HG03108 (cell line): ENCODE results near the gene PDE6A.
"Not testable (repeated sequence)": the region's sequence is repeated elsewhere in the genome, so short reads cannot be mapped to it uniquely, and the experiment has no call there.

Experiments
- ATAC-seq: cut with Tn5 transposase; IDR thresholded peaks from one replicate; pipeline ENCODE4 v1.9.1; 2021; ENCODE audit warnings: moderate library complexity; ENCODE audit not compliant: unreplicated experiment

PDE6A gene

DNA sequence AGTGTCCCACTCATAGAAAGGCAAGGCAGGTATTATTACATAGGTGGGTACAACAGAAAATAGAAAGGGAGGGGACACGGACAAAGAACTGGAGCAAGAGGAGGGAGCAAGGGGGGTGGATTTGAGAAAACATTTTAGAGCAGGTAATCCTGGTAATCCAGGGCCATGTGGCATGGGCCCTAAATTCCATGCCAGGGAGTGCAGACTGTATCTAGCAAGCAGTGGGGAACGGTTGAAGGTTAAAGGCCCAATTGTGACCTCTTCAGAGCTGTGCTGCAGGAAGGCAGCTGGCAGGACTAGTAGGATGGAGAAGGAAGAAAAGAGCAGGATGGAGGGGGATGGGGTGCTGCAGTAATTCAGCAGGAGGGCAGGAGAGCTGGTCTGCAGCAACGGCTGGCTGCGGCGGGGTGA, 75.2 kb downstream of the PDE6A start:
- no peak for ATAC-seq

DNA sequence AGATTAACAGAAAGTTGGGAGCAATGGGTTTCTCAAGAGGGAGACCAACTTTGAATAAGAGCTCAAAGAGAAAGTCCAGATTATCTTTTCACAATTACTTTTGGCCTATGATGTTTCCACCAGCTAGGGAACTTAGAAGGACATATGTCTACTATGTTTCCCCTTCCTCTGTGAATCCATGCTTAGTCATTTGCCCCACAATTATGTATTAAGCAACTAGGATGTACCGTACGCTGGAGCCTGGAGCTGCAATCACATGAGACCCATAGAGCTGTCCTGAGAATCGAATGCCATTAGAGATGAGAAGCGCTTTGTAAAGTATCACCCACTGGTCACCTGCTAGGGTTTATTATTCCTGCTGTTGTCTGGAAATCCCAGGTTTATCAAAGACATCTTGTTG, 78.8 kb downstream of the PDE6A start:
- no peak for ATAC-seq

DNA sequence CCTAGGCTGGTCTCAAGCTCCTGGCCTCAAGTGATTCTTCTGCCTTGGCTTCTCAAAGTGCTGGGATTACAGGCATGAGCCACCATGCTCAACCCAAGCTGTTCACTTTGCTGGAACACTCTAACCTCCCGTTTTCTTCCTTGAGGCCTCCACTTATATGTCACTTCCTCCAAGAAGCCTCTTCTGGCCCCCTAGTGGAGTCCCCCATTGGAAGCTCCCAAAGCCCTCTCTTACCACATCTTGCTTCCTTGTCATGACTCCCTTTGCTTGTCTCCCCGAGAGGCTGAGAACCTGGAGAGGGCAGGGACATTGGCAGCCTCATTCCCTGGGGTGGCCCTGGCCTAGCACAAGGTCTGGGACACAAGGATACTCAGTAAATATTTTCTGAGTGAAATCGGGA, 80.8 kb downstream of the PDE6A start:
- ATAC-seq: no peak

DNA sequence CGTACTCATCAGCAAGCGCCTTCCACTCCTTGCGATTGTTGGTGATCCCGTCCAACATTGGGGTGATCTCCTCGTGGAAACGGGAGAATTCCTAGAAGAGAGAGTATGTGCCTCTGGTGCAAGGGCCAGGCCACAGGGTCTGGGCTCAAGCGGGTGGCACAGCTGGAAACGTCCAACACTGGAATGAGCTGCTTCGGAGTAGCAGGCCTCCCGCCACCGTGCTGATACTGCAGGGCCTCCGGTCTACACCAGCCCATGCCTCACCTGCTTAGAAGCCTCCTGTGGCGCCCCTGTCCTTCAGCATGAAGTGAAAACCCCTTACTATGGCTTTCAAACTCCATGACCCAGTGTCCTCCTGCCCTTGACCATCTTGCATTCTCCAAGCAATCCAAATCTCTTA, 81.4 kb downstream of the PDE6A start:
- ATAC-seq: no peak

DNA sequence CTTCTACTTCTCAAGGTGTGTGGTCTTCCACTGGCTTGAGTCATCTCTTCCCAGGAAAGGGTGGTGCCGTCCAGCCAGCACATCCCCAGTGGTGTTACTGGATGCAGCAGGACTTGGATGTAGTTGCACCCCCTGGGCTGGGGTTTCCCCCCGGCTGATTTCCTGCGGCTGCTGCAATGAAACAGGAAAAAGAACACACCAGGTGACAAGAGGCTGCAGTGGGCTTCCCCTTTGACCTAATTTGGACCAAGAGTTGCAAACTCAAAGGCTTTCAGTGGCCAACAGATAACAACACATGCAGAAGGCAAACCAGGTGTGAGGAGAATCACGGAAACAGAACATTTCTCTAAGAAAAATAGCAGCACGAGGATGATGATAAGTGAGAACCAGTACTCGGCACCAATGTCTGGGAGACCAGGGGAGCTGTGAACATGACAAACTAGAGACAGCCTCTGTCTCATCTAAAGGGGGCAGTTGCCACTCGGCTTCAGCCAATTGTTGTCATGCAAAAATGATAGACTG, 83.7 kb downstream of the PDE6A start:
- ATAC-seq: peak; percentile 86

DNA sequence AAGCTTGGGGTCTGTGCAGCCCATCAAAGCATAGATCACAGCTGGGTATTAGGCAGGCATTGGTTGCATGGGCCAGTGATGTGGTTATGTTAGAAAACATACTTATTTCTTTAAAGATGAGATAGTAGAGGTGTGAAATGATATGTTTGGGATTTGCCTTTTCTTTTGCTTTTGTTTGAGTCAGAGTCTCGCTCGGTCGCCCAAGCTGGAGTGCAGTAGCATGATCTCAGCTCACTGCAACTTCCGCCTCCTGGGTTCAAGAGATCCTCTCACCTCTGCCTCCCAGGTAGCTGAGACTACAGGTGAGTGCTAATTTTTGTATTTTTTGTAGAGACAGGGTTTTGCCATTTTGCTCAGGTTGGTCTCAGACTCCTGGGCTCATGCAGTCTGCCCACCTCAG, 84.8 kb downstream of the PDE6A start:
- no peak for ATAC-seq

DNA sequence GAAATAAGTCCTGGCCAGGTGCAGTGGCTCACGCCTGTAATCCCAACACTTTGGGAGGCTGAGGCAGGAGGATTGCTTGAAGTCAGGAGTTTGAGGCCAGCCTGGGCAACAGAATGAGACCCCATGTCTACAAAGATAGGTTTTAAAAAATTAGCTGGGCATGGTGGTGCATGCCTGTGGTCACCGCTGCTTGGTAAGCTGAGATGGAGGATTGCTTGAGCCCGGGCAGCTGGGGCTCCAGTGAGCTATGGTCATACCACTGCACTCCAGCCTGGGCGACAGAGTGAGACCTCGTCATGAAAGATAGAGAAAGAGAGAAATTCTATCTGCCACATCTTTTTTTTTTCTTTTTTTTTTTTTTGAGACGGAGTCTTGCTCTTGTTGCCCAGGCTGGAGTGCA, 86.1 kb downstream of the PDE6A start:
- not testable (repeated sequence) for ATAC-seq

DNA sequence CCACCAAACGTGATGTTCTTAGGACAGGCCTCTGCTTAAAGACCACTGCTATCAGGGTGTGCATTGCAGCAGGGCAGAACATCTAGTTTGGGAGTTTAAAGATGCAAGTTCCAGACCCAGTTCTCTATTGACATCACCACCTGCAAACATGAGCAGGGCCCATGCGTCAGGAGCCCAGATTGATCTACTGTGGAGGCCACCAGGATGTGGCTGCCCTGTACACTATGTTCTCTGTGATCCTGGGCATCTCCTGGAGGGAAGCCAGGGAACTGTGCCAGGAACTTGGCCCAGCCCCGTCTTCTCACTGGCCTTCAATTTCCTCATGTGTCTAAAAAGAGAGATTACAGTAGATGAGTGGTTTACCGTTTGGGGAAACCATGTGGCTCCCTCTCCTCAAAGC, 87.1 kb downstream of the PDE6A start:
- ATAC-seq: no peak

DNA sequence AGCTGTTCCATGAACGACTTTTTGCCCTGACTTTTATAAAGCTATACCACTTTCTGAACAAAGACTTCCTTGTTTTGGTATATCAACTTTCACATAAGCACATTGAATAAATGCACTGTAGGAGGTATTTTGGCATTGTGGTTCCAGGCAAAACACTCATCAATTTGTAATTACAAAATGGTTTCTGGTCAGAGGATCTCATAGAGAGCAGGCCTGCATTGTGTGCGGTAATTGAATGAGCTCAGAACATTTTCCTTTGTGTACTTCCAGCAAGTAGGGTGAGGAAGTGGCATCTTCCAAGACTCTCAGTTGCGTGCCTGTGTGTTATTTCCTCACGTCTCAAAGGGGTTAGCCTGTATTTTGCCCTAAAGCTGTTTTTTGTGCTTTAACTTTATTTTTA, 89.2 kb downstream of the PDE6A start:
- no peak for ATAC-seq

DNA sequence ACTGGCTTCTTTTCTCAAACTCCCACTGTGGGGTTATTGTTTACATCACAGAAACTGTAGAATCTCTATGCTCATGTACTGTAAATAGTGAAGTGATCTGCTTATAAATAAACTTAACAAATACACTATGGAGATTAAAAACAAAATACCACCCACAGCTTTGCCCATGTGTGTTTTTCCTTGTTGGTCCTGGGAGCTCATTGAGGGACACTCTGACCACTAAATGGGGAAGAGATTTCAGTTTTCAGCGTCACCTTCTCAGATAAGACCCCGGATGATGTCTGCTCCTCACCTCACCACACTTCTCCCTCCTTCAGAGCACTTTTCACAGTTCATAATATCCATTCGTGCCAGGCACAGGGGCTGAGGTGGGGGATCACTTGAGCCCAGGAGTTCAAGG, 89.7 kb downstream of the PDE6A start:
- no peak for ATAC-seq

DNA sequence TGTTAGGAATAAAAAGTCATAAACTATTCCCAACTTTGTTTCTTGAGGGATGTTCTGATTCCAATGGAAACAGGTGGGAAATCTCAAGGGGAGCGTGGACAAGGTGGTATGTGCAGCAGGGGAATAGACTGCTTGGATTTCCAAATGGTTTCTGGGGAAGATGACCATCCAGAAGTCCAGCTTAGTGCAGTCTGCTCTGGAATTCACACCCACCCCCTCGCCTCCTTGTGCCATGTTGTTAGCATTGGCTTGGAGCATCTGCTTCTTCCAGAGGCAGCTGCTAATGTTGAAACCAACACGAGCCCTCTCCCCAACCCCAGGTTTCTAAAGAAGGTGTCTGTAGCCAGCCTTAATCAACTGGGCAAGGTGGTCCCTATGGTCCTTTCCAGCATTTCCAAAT, 90.9 kb downstream of the PDE6A start:
- no peak for ATAC-seq

DNA sequence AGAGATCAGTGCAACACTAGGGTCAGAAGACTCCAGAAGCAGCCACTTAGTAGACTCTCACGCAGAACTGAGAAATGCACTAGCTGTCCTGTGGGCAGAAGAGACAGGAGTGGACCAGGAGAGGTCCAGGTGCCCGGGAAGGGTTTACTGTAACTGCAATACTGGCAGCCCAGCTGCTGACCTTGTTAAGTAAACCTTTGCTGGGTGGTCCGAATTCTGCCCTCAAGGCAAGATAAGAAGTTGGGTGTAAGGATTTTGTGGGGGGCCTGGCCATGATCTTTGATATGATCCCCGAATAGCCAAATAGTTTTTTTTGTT, 91.3 kb downstream of the PDE6A start:
- no peak for ATAC-seq

DNA sequence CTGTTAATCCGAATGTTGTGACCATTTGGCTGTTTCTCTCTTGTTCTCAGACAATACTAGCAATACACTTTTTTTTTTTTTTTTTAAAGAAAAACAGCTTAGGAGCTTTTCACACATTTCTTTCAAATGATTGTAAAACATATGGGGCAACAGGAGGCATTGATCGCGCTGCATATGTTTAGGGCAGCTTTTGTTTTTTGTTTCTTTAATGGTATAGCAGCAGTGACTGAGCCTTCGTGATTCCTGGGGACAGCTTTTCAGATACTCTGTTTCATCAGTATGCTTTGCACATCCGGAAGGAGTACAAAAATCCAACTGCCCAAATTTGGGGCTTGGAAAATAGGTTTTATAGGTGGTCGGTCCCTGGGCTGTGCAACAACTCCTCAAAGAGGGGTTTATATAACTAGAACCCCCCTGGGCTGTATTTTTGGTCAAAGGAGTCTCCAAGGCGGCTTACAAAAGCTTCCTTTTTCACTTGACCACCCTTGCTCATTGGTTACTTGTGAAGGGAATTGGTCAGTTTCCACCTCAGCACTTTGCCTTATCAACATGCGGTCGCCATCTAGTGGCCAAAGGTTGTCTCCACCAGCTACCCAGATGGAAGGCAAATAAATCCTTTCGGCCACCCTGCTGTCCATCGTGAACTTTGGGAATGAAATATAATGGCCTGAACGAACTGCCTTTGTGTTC, 91.8 kb downstream of the PDE6A start:
- peak; percentile 59 for ATAC-seq

DNA sequence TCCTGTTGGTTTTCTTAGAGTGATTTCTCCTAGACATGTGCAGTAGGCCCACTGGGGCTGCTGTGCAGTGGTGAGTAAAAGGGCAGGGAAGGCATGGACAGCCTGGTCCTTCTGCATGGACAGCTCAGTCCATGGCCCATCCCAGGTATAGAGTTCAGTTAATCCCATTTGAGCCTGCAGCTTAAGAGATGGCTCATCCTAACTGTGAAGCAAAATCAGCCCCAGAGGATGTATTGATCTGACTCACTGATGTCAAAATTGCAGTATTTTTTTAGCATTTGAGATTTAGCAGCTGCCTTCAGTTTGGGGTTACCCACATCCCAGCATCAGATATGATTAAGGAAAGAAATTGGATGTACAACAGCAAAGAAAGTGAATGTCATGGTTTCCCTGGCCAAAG, 93.4 kb downstream of the PDE6A start:
- ATAC-seq: no peak

DNA sequence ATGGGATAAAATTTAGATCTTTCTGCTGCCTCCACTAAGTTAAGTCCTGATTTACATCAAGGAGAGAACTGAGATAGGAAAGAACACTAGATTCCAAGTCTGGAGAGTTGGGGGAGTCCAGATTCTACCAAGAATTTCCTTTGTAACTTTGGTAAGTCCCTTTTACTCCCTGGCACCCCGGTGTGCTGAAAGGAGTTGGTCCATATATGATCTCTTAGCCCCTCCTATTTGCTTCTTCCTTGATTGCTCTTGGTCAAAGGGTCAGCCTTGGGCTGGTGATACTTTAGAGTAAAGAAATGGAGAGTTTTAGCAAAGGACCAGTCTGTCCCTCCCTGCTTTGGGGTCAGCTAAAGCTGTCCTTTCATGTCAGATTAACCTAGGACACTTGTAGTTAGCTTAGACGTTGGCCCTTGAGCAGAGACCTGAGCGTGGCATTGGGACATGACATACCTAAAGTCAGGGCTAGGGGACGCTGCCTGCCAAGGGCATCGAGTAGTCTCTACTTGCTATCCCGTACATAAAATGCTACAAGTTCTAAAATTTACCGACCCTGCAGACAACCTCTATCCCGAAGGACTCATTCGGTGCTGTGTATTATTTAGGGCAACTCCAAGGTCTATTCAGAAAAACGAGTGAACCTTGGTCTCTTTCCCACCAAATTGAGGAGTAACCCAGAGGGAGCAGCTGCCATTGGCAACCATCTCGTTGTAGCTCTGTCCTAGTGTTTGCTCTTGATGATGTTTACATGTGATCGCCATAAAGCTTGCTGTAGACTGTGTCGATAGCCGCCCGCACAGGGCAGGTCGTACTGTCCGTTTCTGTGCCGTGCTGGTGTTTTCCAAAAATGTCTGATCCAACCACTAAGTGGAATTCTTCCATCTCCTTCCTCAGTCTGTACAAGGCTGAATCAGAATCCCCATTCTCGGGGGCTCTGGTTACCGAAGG, 94.4 kb downstream of the PDE6A start:
- no peak for ATAC-seq

DNA sequence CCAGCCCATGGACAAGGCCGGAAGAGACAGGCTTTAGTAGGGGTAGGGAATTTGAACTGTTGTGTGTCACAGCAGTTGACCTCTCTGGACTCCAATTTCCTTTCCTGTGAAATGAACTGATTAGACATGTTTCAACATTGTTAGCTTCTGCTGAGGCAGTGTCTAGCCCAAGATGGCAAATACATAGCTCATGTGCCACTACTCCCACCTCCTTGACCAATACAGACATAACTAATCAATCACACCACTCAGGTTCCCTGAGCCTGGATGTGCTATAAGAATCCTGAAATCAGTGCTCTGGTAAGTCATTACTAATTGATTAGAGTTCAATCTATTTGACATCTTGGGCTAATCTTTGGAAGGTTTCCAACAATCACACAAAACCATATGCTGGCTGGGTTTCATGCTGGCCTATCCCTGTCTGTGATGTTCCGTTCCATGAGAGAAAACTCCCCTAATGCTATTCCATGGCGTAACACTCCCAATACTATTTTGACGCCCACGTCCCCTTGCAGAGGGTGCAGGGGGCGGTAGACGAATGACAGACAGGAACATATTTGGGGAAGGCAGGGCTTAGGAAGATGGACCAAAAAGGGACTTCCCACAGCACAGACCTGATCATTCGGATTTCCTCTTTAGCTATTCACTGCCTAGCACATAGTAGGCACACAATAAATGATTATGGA, 95.2 kb downstream of the PDE6A start:
- no peak for ATAC-seq

DNA sequence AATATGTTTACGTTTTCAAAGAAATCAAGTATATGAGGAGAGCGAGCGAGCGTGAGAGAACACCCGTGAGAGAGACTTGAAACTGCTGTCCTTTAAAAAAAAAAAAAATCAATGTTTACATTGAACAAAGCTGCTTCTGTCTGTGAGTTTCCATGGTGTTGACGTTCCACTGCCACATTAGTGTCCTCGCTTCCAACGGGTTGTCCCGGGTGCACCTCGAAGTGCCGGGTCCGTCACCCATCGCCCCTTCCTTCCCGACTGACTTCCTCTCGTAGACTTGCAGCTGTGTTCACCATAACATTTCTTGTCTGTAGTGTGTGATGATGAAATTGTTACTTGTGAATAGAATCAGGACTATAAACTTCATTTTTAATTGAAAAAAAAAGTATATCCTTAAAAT, 97.0 kb downstream of the PDE6A start:
- no peak for ATAC-seq

DNA sequence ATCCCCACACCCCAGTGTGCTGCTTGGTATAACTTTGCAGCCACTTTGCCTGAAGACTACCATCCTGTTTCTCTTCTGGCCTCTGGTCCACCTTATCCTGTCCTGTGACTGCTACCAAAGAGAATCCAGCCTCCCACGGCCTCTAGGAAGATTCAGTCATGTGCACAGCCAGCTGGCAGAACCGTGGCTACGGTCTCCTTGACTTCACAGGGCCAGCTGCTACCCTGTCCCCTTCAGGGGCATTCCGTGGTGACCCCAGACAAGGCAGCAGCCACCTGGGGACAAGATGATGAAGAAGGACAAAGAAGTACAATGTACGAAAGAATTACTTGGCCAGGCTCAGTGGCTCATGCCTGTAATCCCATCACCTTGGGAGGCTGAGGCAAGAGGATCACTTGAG, 98.6 kb downstream of the PDE6A start:
- ATAC-seq: no peak

DNA sequence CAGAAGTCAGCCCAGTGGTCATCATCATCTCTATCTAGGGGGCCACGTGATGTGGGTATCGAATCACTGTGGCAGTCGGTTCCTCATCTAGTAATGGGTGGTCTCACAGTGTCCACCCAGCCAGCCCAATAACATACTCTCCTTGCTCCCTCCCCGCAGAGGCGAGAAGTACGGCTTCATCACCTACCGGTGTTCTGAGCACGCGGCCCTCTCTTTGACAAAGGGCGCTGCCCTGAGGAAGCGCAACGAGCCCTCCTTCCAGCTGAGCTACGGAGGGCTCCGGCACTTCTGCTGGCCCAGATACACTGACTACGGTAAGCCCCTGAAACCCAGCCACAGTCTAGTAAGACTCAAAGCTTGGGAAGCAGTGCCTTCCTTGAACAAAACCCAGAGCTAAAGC, 99.0 kb downstream of the PDE6A start:
- no peak for ATAC-seq

DNA sequence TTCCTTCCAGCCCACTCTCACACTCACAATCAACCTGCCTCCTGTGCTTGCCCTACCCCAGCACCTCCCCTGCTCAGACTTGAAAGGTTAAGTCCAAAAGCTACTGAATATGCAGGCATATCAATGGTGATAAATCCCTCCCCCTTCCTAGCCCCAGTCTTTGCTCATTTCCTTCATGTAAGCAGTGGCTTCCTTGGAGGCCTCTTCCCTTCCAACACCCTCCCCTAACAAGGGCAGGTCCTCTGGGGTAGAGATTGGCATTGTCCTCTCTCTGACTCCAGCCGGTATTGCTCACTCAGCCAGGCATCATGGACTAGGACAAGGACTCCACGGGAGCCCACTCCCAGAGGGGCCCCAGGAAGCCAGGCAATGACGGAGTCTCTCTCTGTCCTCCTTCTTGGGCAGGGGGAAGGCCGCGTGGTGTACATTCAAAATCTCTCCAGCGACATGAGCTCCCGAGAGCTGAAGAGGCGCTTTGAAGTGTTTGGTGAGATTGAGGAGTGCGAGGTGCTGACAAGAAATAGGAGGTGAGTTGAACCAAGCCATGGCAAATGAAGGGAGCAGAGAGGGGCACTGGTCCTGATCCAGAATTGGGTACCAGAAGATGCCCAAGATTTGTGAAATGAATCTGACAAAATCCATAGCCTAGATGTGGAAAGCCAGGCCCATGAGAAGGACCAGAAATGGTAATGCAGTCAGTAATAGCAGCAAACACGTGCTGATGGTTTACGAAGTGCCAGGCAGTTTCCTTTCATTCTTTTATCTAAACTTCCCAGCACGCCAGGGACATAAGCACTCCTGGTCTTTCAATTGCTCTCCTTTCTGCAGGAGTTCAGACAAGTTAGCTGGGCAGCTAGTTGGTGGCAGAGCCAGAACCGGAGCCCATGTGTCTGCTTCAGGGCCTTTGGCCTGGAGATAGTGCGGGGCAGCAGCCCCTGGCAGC, 102.5 kb downstream of the PDE6A start:
- ATAC-seq: no peak
